PC-9 (cell line): ENCODE data around the gene RTEL1. TPM values are rescaled to one million over a fixed set of nuclear protein-coding genes. Genes with fewer than 3 reads are reported as not detected.

Experiments
- BruUV-seq: library from RNA; stranded (reverse); fragments of 400-500 nt; replicated peaks from 2 replicates; lab custom pipeline; 2021; lab: Mats Ljungman, UMichigan
- CTCF ChIA-PET: fragments of 300-600 bp; sonication (Branson Sonifier 250); formaldehyde crosslinking; loops from one replicate; lab custom pipeline; 2022; ENCODE audit warnings: antibody characterized with exemption; lab: Charles Lee
- POLR2A ChIA-PET: fragments of 300-600 bp; sonication (Branson Sonifier 250); formaldehyde crosslinking; loops from one replicate; lab custom pipeline; 2022; ENCODE audit warnings: antibody characterized with exemption; ENCODE audit not compliant: unreplicated experiment; lab: Charles Lee
- DNase-seq, 2 experiments: peaks; one replicate each; pipeline versions ENCODE4 v3.0.0 to v3.0.0-alpha.2; 2015 to 2022; ENCODE audit warnings: mixed read lengths in 1 of 2
- H2AFZ ChIP-seq: fragments of 200-600 bp; sonication (generic); 2 replicates; pipeline ENCODE4 v1.8.1; 2017; ENCODE audit warnings: antibody characterized with exemption
- H3F3A ChIP-seq: fragments of 200-600 bp; sonication (generic); 2 replicates; pipeline ENCODE4 v1.8.1; 2017; ENCODE audit warnings: antibody characterized with exemption, mild to moderate bottlenecking, low read depth; ENCODE audit not compliant: insufficient read depth
- H3K27ac ChIP-seq: fragments of 200-600 bp; sonication (generic); 2 replicates; pipeline ENCODE4 v1.6.1; 2016; ENCODE audit warnings: mixed run types
- H3K27me3 ChIP-seq: fragments of 200-600 bp; sonication (generic); 2 replicates; pipeline ENCODE4 v1.6.1; 2016; ENCODE audit warnings: low read depth, mixed run types; ENCODE audit not compliant: insufficient read depth
- H3K36me3 ChIP-seq: fragments of 200-600 bp; sonication (generic); 2 replicates; pipeline ENCODE4 v1.6.1; 2016; ENCODE audit warnings: low read depth, mixed run types
- H3K4me1 ChIP-seq: fragments of 200-600 bp; sonication (generic); replicated peaks from 2 replicates; pipeline ENCODE4 v1.6.1; 2016; ENCODE audit warnings: mixed run types; ENCODE audit not compliant: insufficient read depth
- H3K4me2 ChIP-seq: fragments of 200-600 bp; sonication (generic); 2 replicates; pipeline ENCODE4 v1.6.1; 2017; ENCODE audit warnings: mixed run types
- H3K4me3 ChIP-seq: fragments of 200-600 bp; sonication (generic); 2 replicates; pipeline ENCODE4 v1.6.1; 2016; ENCODE audit warnings: mixed run types
- H3K79me2 ChIP-seq: fragments of 200-600 bp; sonication (generic); 2 replicates; pipeline ENCODE4 v1.6.1; 2017; ENCODE audit warnings: low read depth, mixed run types
- H3K9me2 ChIP-seq: fragments of 200-600 bp; sonication (generic); 2 replicates; pipeline ENCODE4 v1.8.1; 2017; ENCODE audit warnings: mild to moderate bottlenecking; ENCODE audit not compliant: insufficient read depth
- H3K9me3 ChIP-seq: fragments of 200-600 bp; sonication (generic); 2 replicates; pipeline ENCODE4 v1.8.1; 2016; ENCODE audit warnings: low read depth; ENCODE audit not compliant: insufficient read depth
- H4K20me1 ChIP-seq: fragments of 200-600 bp; sonication (generic); 2 replicates; pipeline ENCODE4 v1.8.1; 2017; ENCODE audit not compliant: insufficient read depth
- CTCF ChIP-seq: fragments of 200-600 bp; sonication (generic); conservative IDR thresholded peaks from 2 replicates; pipeline ENCODE4 v1.6.1; 2017; ENCODE audit warnings: mixed run types, antibody characterized with exemption, mild to moderate bottlenecking, moderate library complexity
- EZH2 ChIP-seq: fragments of 200-600 bp; sonication (generic); IDR thresholded peaks from 2 replicates; pipeline ENCODE4 v1.8.0; 2017; ENCODE audit warnings: antibody characterized with exemption, low read depth
- intact Hi-C: fragments of 100-400 bp; cut with micrococcal nuclease; formaldehyde crosslinking; loops from one replicate; pipeline ENCODE4 v1.10.0; 2022; ENCODE audit not compliant: unreplicated experiment
- total RNA-seq: library from RNA; stranded (reverse); gene quantifications from 2 replicates; pipeline ENCODE4 v1.2.3, GENCODE V29; 2021

Gene RTEL1
- total RNA-seq, 1 experiment from 2014 or later = 36.0 TPM

- CTCF ChIA-PET = no interaction called here
- H3F3A ChIP-seq = peaks cover 26% of the 10 kb centered on the region; the same call in 1 of the 2 replicates
- H3K9me3 ChIP-seq = no peaks in the 10 kb centered on the region
- intact Hi-C loops = no loop called here
- H4K20me1 ChIP-seq = no peaks in the 10 kb centered on the region
- no peak overlapping the region for H3K4me2 ChIP-seq
- no peaks in the 10 kb centered on the region for H3K9me2 ChIP-seq
- POLR2A ChIA-PET = no interaction called here
- no peak for TF ChIP-seq EZH2
- no peak for TF ChIP-seq CTCF
- H3K4me3 ChIP-seq = no peak overlapping the region
- peaks cover 6% of the 10 kb centered on the region for H3K4me1 ChIP-seq
- H3K27me3 ChIP-seq = no peaks in the 10 kb centered on the region
- H3K27ac ChIP-seq = no peak overlapping the region
- H3K36me3 ChIP-seq = no peaks in the 10 kb centered on the region
- no peak overlapping the region for H2AFZ ChIP-seq
- BruUV-seq = no TSS peak
- H3K79me2 ChIP-seq = peaks cover 9% of the 10 kb centered on the region
- no peak for DNase-seq
Observed at GRCh38 chr20:63633732-63634131, 24.4 kb upstream of the RTEL1 start.

- TF ChIP-seq EZH2 = no peak
- TF ChIP-seq CTCF = no peak
- no peaks in the 10 kb centered on the region for H3K9me3 ChIP-seq
- no peak for DNase-seq
- no peaks in the 10 kb centered on the region for H3K27me3 ChIP-seq
- no peak overlapping the region for H3K4me2 ChIP-seq
- BruUV-seq = no TSS peak
- H2AFZ ChIP-seq = no peak overlapping the region
- ChIA-PET CTCF (no interaction called here), POLR2A (no interaction called here)
- H4K20me1 ChIP-seq = no peaks in the 10 kb centered on the region
- H3K36me3 ChIP-seq = no peaks in the 10 kb centered on the region
- H3K4me3 ChIP-seq = no peak overlapping the region
- H3F3A ChIP-seq = peaks cover 23% of the 10 kb centered on the region; the same call in 1 of the 2 replicates
- H3K27ac ChIP-seq = no peak overlapping the region
- intact Hi-C loops = no loop called here
- H3K79me2 ChIP-seq = no peaks in the 10 kb centered on the region
- H3K4me1 ChIP-seq = peaks cover 7% of the 10 kb centered on the region
- no peaks in the 10 kb centered on the region for H3K9me2 ChIP-seq
Observed at GRCh38 chr20:63635431-63636141, 22.5 kb upstream of the RTEL1 start.

- Histone ChIP-seq H3K79me2 (no peaks in the 10 kb centered on the region), H2AFZ (no peak overlapping the region), H4K20me1 (no peaks in the 10 kb centered on the region), H3K9me2 (no peaks in the 10 kb centered on the region), H3K4me1 (peaks cover 9% of the 10 kb centered on the region), H3K36me3 (no peaks in the 10 kb centered on the region), H3K4me3 (no peak overlapping the region), H3K4me2 (no peak overlapping the region), H3K9me3 (no peaks in the 10 kb centered on the region), H3K27me3 (no peaks in the 10 kb centered on the region), H3K27ac (no peak overlapping the region), H3F3A (peaks cover 19% of the 10 kb centered on the region; the same call in 1 of the 2 replicates)
- TF ChIP-seq CTCF = no peak
- no peak for TF ChIP-seq EZH2
- CTCF ChIA-PET = no interaction called here
- intact Hi-C loops = no loop called here
- POLR2A ChIA-PET = no interaction called here
- BruUV-seq = no TSS peak
- DNase-seq = no peak
Observed at GRCh38 chr20:63636752-63637628, 21.1 kb upstream of the RTEL1 start.
